ENCODE data around the gene SKIL. TPM values are rescaled to one million over a fixed set of nuclear protein-coding genes. Genes with fewer than 3 reads are reported as not detected.

The SKIL gene
- total RNA-seq, 6 experiments from 2014 or later = 14.1 to 29.1 (median 21.3) TPM

GRCh38 chr3:170321321-170322034 is 36.0 kb upstream of the SKIL start:
- intact Hi-C loops (cut with DNase I) = no loop called here
- no peak for ATAC-seq
- Histone ChIP-seq H3K36me3 (no peaks in the 10 kb centered on the region), H3K27me3 (no peaks in the 10 kb centered on the region), H3K4me3 (no peak overlapping the region), H3K9me3 (no peaks in the 10 kb centered on the region), H3K4me1 (no peaks in the 10 kb centered on the region), H3K27ac (no peak overlapping the region)
- no peak for TF ChIP-seq POLR2A (IDR thresholded peaks at IDR 0.05)
- TF ChIP-seq, protein P1, sequence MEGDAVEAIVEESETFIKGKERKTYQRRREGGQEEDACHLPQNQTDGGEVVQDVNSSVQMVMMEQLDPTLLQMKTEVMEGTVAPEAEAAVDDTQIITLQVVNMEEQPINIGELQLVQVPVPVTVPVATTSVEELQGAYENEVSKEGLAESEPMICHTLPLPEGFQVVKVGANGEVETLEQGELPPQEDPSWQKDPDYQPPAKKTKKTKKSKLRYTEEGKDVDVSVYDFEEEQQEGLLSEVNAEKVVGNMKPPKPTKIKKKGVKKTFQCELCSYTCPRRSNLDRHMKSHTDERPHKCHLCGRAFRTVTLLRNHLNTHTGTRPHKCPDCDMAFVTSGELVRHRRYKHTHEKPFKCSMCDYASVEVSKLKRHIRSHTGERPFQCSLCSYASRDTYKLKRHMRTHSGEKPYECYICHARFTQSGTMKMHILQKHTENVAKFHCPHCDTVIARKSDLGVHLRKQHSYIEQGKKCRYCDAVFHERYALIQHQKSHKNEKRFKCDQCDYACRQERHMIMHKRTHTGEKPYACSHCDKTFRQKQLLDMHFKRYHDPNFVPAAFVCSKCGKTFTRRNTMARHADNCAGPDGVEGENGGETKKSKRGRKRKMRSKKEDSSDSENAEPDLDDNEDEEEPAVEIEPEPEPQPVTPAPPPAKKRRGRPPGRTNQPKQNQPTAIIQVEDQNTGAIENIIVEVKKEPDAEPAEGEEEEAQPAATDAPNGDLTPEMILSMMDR (IDR thresholded peaks at IDR 0.05) = no peak
- DNase-seq = no peak
- WGBS (ENCODE audit: insufficient coverage, low coverage, low lambda C conversion rate, missing lambda C conversion rate) = 88% methylated on average over 11 of the region's 11 CpGs

DNA sequence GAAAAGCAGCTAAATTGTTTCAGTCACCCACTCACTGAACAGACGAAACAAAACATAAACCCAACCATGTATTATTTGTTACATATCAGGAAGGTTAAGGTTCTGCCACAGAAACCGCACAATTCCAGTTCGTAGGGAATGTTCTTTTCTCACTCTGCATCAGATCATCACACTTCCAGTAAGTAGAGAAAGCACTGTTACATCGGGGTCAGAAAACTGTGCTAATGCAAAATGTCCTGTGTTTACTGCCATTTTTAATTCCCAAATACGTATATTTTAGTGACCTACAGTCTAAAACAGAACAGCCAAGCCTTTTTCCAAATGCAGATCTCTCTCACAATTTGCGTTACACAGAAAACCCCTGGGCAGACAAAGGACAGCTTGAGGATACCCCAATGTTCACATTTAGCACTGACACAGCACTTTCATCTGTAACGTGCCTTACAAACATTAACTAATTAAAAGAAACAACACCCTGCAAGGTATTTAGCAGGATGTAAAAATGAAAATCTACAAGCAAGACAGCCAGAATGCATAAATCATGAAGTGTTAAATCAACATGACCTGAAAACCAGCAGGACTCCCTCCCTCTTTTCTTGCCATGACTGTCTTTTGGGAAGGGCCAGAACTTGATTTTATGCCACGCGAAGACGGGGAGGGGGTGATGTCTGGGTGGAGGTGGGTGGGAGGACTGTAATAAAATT is 34.8 kb upstream of the SKIL start:
- no peak overlapping the region for H3K4me3 ChIP-seq
- intact Hi-C loops (cut with DNase I) = no loop called here
- WGBS (ENCODE audit: insufficient coverage, low coverage, low lambda C conversion rate, missing lambda C conversion rate) = 83% methylated on average over 10 of the region's 10 CpGs

GRCh38 chr3:170323331-170323730 is 34.2 kb upstream of the SKIL start:
- ATAC-seq (no peak), DNase-seq (no peak)
- WGBS (ENCODE audit: insufficient coverage, low coverage, low lambda C conversion rate, missing lambda C conversion rate) = 68% methylated on average over 6 of the region's 6 CpGs
- TF ChIP-seq, protein P1 (IDR thresholded peaks at IDR 0.05) = no peak
- no peak for TF ChIP-seq POLR2A (IDR thresholded peaks at IDR 0.05)
- H3K36me3 ChIP-seq = no peaks in the 10 kb centered on the region
- H3K4me3 ChIP-seq = no peak overlapping the region
- H3K4me1 ChIP-seq = no peaks in the 10 kb centered on the region
- no peak overlapping the region for H3K27ac ChIP-seq
- H3K27me3 ChIP-seq = no peaks in the 10 kb centered on the region
- intact Hi-C loops (cut with DNase I) = no loop called here
- no peaks in the 10 kb centered on the region for H3K9me3 ChIP-seq

More for the DNA sequence above, 34.8 kb upstream of the SKIL start:
- no peaks in the 10 kb centered on the region for H3K36me3 ChIP-seq
- H3K9me3 ChIP-seq = no peaks in the 10 kb centered on the region
- DNase-seq (no peak), ATAC-seq (no peak)
- TF ChIP-seq, protein P1 (IDR thresholded peaks at IDR 0.05) = no peak
- TF ChIP-seq POLR2A (IDR thresholded peaks at IDR 0.05) = no peak
- H3K27ac ChIP-seq = no peak overlapping the region
- no peaks in the 10 kb centered on the region for H3K27me3 ChIP-seq
- no peaks in the 10 kb centered on the region for H3K4me1 ChIP-seq

GRCh38 chr3:170324962-170325361 is 32.6 kb upstream of the SKIL start:
- intact Hi-C loops (cut with DNase I) = no loop called here
- Histone ChIP-seq H3K27me3 (no peaks in the 10 kb centered on the region), H3K27ac (no peak overlapping the region), H3K36me3 (no peaks in the 10 kb centered on the region), H3K4me3 (no peak overlapping the region), H3K4me1 (no peaks in the 10 kb centered on the region), H3K9me3 (no peaks in the 10 kb centered on the region)
- ATAC-seq (no peak), DNase-seq (no peak)
- WGBS (ENCODE audit: insufficient coverage, low coverage, low lambda C conversion rate, missing lambda C conversion rate) = 85% methylated on average over 3 of the region's 3 CpGs
- no peak for TF ChIP-seq POLR2A (IDR thresholded peaks at IDR 0.05)
- TF ChIP-seq, protein P1 (IDR thresholded peaks at IDR 0.05) = no peak
